Spinal cord (tissue), 10 donors: Measurements from ENCODE around the gene CRADD. TPM values are rescaled to one million over a fixed set of nuclear protein-coding genes. Genes with fewer than 3 reads are reported as not detected.
A peak's percentile ranks its signal among the peaks of the same experiment; 100 is the strongest.

Experiments
- DNase-seq, 6 donors: peaks; one replicate each; pipeline versions ENCODE4 v3.0.0 to v3.0.0-alpha.2; 2013 to 2015; ENCODE audit warnings: low spot score in 6 of 6, low read depth in 4 of 6
- H3K27ac ChIP-seq: one replicate; pipeline ENCODE4 v1.5.1; 2013; ENCODE audit warnings: low read depth, low read length, control low read depth
- H3K27me3 ChIP-seq: one replicate; pipeline ENCODE4 v1.6.1; 2013; ENCODE audit warnings: low read length; ENCODE audit not compliant: control insufficient read depth, insufficient read depth
- H3K36me3 ChIP-seq: one replicate; pipeline ENCODE4 v1.6.1; 2013; ENCODE audit warnings: low read length; ENCODE audit not compliant: control insufficient read depth, insufficient read depth
- H3K4me1 ChIP-seq: one replicate; pipeline ENCODE4 v1.6.1; 2013; ENCODE audit warnings: low read length; ENCODE audit not compliant: control insufficient read depth, insufficient read depth
- H3K4me3 ChIP-seq: one replicate; pipeline ENCODE4 v1.5.1; 2013; ENCODE audit warnings: low read depth, low read length, control low read depth
- H3K9me3 ChIP-seq: one replicate; pipeline ENCODE4 v1.6.1; 2013; ENCODE audit warnings: low read length; ENCODE audit not compliant: control insufficient read depth, insufficient read depth
- WGBS: methylation state at CpG from one replicate; pipeline ENCODE4 v1.1.5; 2013; ENCODE audit warnings: missing lambda C conversion rate; ENCODE audit not compliant: insufficient coverage; 5-methylcytosine and 5-hydroxymethylcytosine counted together
- polyA plus RNA-seq, 2 donors: library from polyadenylated mRNA; unstranded; fragments of 120-200 nt; gene quantifications; one replicate each; pipeline ENCODE4 v1.2.1, GENCODE V29; 2013; ENCODE audit not compliant: insufficient read length in 2 of 2
- total RNA-seq, 2 donors: library from RNA; depleted of rRNA in 1 of 2; stranded (reverse); fragments of 120-200 nt in 1 of 2; fragments of >200 nt in 1 of 2; gene quantifications; one replicate each; pipeline versions ENCODE4 v1.2.3 to v1.2.4, GENCODE V29; 2013 to 2014
- donor health status: healthy.

CRADD gene
- total and polyA plus RNA-seq, 4 donors, result 11.2 to 19.9 (median 15.2) TPM

- no peak overlapping the region for H3K4me3 ChIP-seq
- no peak overlapping the region for H3K27ac ChIP-seq
- peaks cover 5% of the 10 kb centered on the region for H3K4me1 ChIP-seq
- H3K27me3 ChIP-seq, result no peaks in the 10 kb centered on the region
- no CpG with 5 or more reads among the region's 1 CpG for WGBS
- DNase-seq, result no peak
- no peaks in the 10 kb centered on the region for H3K9me3 ChIP-seq
- H3K36me3 ChIP-seq, result no peaks in the 10 kb centered on the region
These were observed 105.7 kb downstream of the CRADD start for GRCh38 chr12:93782853-93783252.

- H3K27me3 ChIP-seq, result no peaks in the 10 kb centered on the region
- no peaks in the 10 kb centered on the region for H3K36me3 ChIP-seq
- WGBS, result 71% methylated on average over 4 of the region's 9 CpGs
- H3K4me3 ChIP-seq, result no peak overlapping the region
- no peak overlapping the region for H3K27ac ChIP-seq
- H3K9me3 ChIP-seq, result no peaks in the 10 kb centered on the region
- DNase-seq, result no peak
- H3K4me1 ChIP-seq, result peaks cover 5% of the 10 kb centered on the region
These were observed 106.7 kb downstream of the CRADD start for GRCh38 chr12:93783832-93784231.

GRCh38 chr12:93784339-93785086 lies 107.3 kb downstream of the CRADD start:
- Histone ChIP-seq H3K27me3 (no peaks in the 10 kb centered on the region), H3K4me3 (no peak overlapping the region), H3K27ac (peak overlapping the region; percentile 57), H3K9me3 (no peaks in the 10 kb centered on the region), H3K36me3 (no peaks in the 10 kb centered on the region), H3K4me1 (peaks cover 5% of the 10 kb centered on the region)
- WGBS, result 23% methylated on average over 6 of the region's 9 CpGs
- peak in 2 of 6 donors; percentile 39 to 43 for DNase-seq

GRCh38 chr12:93785249-93786010 lies 108.3 kb downstream of the CRADD start:
- no peaks in the 10 kb centered on the region for H3K9me3 ChIP-seq
- H3K4me1 ChIP-seq, result peaks cover 5% of the 10 kb centered on the region
- no peaks in the 10 kb centered on the region for H3K36me3 ChIP-seq
- WGBS, result 93% methylated on average over 3 of the region's 8 CpGs
- no peak overlapping the region for H3K4me3 ChIP-seq
- no peak for DNase-seq
- no peaks in the 10 kb centered on the region for H3K27me3 ChIP-seq
- H3K27ac ChIP-seq, result peak overlapping the region; percentile 11

GRCh38 chr12:93786656-93787397 lies 109.7 kb downstream of the CRADD start:
- no peak overlapping the region for H3K4me3 ChIP-seq
- no peak for DNase-seq
- H3K27me3 ChIP-seq, result no peaks in the 10 kb centered on the region
- no CpG with 5 or more reads among the region's 4 CpGs for WGBS
- H3K9me3 ChIP-seq, result no peaks in the 10 kb centered on the region
- H3K4me1 ChIP-seq, result peaks cover 5% of the 10 kb centered on the region
- no peak overlapping the region for H3K27ac ChIP-seq
- no peaks in the 10 kb centered on the region for H3K36me3 ChIP-seq

GRCh38 chr12:93788853-93789252 lies 111.7 kb downstream of the CRADD start:
- Histone ChIP-seq H3K4me3 (no peak overlapping the region), H3K4me1 (peaks cover 5% of the 10 kb centered on the region), H3K27ac (no peak overlapping the region), H3K9me3 (no peaks in the 10 kb centered on the region), H3K36me3 (no peaks in the 10 kb centered on the region), H3K27me3 (no peaks in the 10 kb centered on the region)
- DNase-seq, result no peak
- no CpG with 5 or more reads among the region's 3 CpGs for WGBS

- Histone ChIP-seq H3K4me1 (no peaks in the 10 kb centered on the region), H3K9me3 (no peaks in the 10 kb centered on the region), H3K27ac (no peak overlapping the region), H3K36me3 (no peaks in the 10 kb centered on the region), H3K4me3 (no peak overlapping the region), H3K27me3 (no peaks in the 10 kb centered on the region)
- no peak for DNase-seq
- WGBS, result no CpG with 5 or more reads among the region's 1 CpG
These were observed 112.6 kb downstream of the CRADD start for GRCh38 chr12:93789767-93790166.

GRCh38 chr12:93790472-93791152 lies 113.4 kb downstream of the CRADD start:
- Histone ChIP-seq H3K4me1 (no peaks in the 10 kb centered on the region), H3K27me3 (no peaks in the 10 kb centered on the region), H3K36me3 (no peaks in the 10 kb centered on the region), H3K4me3 (no peak overlapping the region), H3K9me3 (no peaks in the 10 kb centered on the region), H3K27ac (no peak overlapping the region)
- WGBS, result 100% methylated on average over 2 of the region's 5 CpGs
- DNase-seq, result no peak

GRCh38 chr12:93793007-93793406 lies 115.8 kb downstream of the CRADD start:
- H3K9me3 ChIP-seq, result no peaks in the 10 kb centered on the region
- no CpG with 5 or more reads among the region's 3 CpGs for WGBS
- no peak overlapping the region for H3K27ac ChIP-seq
- DNase-seq, result no peak
- H3K4me1 ChIP-seq, result no peaks in the 10 kb centered on the region
- no peaks in the 10 kb centered on the region for H3K36me3 ChIP-seq
- no peaks in the 10 kb centered on the region for H3K27me3 ChIP-seq
- H3K4me3 ChIP-seq, result no peak overlapping the region
